GM20000 (cell line): Measurements from ENCODE around the gene AURKAIP1.

Experiments
- DNase-seq: peaks from one replicate; pipeline ENCODE4 v3.0.0; 2012; ENCODE audit warnings: low spot score
- CTCF ChIP-seq: IDR thresholded peaks from 2 replicates; pipeline ENCODE4 v1.5.1; 2012; ENCODE audit warnings: mild to moderate bottlenecking, control low read depth; ENCODE audit errors: extremely low read depth, missing control alignments

The AURKAIP1 gene

GRCh38 chr1:1397839-1398523, 23.0 kb upstream of the AURKAIP1 start:
- no peak for DNase-seq
- TF ChIP-seq CTCF: no peak

DNA sequence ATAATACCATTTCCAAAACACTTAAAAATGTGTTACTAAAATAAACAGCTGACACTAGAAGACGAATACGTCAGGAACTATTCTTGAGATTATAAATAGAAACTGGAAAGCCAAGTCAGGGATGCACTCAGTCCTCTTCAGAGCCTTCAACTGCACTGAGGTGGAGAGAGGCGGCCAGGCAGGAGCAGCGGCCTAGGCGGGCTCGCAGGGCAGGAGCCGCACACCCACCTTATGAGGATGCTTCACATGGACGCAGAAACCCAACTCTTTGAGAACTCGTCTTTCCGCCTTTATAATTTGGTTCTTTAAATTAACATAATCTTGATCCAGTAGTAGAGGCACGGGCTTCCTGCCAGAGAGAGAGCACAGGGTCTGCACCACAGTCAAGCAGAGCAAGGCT, 20.2 kb upstream of the AURKAIP1 start:
- TF ChIP-seq CTCF: no peak
- DNase-seq: no peak

GRCh38 chr1:1394116-1394515, 19.1 kb upstream of the AURKAIP1 start:
- TF ChIP-seq CTCF: no peak
- DNase-seq: no peak

DNA sequence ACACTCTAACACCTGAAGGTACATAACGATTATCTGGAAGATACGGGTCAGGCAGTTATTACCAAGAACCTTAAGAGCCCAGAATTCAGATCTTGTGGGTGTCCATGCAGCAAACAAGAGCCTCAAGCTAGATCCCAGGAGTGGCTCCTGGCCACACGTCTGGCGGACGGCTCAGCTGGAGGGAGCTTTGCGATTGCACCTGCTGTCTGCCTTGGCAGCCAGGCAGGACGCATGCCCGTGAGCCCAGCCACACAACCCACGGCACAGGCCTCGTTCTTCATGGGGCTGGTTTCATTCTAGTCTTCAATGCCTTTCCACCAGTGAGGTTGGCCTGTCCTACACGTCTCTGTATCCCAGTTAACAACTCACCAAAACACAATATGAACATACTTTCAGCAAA, 18.4 kb upstream of the AURKAIP1 start:
- TF ChIP-seq CTCF: no peak
- no peak for DNase-seq

- TF ChIP-seq CTCF: no peak
- no peak for DNase-seq
Observed at GRCh38 chr1:1393014-1393413, 18.0 kb upstream of the AURKAIP1 start.

DNA sequence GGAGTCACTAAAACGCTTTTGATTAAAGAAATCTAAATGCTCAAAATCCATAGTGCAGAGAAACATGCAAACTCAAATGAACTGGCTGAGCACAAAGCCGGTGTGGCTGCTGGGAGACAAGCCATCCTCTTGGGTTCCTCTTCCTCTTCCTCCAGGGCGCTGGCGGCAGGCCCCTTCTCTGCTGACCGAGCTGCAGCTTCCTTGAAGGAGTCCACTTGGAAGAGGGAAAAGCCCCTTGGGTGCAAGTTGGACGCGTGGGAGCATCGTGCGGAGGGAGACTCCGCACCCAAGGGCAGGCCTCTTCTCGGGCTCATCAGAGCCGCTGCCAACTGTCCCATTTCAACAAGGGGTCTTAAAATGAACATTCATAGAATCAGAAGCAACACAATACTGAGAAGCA, 16.2 kb upstream of the AURKAIP1 start:
- no peak for DNase-seq
- TF ChIP-seq CTCF: no peak

DNA sequence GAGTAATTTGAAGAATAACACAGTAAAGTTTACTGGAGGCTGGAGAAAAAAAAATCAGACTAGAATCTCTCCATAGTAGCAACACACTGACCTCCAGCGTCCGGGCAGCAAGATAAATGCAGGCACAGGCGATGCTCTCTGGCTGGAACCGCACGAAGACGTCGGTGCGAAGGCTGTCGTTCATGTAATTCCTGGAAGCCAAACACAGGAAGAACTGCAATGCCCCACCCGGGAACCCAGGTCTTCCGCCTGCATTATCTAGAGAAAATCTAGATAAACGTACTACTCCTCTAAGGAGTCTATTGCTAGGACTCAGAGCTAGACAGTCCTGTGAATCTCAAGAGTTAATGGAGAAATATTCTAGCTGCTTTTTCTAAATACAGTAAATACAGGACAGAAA, 15.7 kb upstream of the AURKAIP1 start:
- TF ChIP-seq CTCF: no peak
- DNase-seq: no peak
